Panc1 (cell line): ENCODE measurements around the gene TSPOAP1.

ENCODE experiments used
- POLR2AphosphoS5 ChIP-seq: IDR thresholded peaks from 2 replicates; pipeline ENCODE4 v1.6.1; 2012; ENCODE audit warnings: mild to moderate bottlenecking, low read depth, low read length, moderate library complexity
- TF ChIP-seq, protein P1 (sequence below): fragments of 450-650 bp; IDR thresholded peaks from 2 replicates; pipeline ENCODE4 v1.5.1; 2017; ENCODE audit warnings: mild to moderate bottlenecking
- TF ChIP-seq, protein P2 (sequence below), 2 experiments: IDR thresholded peaks; 2 replicates each; pipeline ENCODE4 v1.6.1; 2011 to 2012; ENCODE audit warnings: low read depth in 2 of 2, control low read depth in 1 of 2, low read length in 1 of 2, mild to moderate bottlenecking in 1 of 2, moderate library complexity in 1 of 2; ENCODE audit not compliant: insufficient read depth in 1 of 2

DNA sequence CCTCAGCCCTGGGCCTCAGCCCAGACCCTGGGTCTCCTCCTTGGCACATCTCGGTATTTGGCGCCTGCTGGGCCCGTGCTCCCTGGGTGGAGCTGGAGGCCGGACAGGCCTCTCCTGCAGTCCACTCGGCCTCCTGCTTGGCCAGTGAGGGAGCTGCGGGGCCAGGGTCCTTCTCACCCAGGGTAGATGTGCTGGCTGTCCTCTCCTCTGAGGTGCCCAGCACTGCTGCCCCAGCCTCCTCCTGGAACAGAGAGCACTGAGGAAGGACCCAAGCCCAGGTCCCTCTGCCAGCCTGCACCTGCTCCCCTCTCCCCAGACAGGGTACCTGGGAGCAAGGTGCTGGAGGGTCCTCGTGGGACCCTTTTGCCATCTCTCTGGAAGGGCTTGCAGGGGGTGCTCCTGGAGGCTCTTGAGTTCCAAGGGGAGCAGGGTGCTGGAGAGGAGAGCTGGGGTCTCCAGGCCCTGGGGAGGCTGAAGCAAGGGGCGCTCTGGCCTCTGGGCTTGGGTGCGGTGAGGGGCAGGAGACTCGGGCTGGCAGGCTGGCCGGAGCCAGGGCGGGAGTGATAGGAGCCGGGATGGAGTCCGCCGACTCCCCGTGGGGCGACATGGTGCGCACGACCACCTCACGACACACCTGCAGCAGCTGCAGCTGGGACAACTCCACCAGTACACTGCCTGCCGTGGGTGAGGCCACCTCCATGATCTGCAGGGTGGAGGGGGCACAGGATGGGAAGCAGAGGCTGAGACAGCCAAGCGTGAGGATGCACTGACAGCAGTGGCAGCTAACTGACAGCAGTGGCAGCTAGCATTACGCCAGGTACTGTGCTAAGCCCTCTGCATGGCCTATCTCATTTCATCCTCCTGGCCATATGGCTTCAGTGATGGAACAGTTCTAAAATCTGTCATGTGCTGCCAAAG, 17.8 kb downstream of the TSPOAP1 start:
- TF ChIP-seq, protein P1, sequence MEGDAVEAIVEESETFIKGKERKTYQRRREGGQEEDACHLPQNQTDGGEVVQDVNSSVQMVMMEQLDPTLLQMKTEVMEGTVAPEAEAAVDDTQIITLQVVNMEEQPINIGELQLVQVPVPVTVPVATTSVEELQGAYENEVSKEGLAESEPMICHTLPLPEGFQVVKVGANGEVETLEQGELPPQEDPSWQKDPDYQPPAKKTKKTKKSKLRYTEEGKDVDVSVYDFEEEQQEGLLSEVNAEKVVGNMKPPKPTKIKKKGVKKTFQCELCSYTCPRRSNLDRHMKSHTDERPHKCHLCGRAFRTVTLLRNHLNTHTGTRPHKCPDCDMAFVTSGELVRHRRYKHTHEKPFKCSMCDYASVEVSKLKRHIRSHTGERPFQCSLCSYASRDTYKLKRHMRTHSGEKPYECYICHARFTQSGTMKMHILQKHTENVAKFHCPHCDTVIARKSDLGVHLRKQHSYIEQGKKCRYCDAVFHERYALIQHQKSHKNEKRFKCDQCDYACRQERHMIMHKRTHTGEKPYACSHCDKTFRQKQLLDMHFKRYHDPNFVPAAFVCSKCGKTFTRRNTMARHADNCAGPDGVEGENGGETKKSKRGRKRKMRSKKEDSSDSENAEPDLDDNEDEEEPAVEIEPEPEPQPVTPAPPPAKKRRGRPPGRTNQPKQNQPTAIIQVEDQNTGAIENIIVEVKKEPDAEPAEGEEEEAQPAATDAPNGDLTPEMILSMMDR, result no peak
- TF ChIP-seq POLR2AphosphoS5, result no peak
- TF ChIP-seq, protein P2, sequence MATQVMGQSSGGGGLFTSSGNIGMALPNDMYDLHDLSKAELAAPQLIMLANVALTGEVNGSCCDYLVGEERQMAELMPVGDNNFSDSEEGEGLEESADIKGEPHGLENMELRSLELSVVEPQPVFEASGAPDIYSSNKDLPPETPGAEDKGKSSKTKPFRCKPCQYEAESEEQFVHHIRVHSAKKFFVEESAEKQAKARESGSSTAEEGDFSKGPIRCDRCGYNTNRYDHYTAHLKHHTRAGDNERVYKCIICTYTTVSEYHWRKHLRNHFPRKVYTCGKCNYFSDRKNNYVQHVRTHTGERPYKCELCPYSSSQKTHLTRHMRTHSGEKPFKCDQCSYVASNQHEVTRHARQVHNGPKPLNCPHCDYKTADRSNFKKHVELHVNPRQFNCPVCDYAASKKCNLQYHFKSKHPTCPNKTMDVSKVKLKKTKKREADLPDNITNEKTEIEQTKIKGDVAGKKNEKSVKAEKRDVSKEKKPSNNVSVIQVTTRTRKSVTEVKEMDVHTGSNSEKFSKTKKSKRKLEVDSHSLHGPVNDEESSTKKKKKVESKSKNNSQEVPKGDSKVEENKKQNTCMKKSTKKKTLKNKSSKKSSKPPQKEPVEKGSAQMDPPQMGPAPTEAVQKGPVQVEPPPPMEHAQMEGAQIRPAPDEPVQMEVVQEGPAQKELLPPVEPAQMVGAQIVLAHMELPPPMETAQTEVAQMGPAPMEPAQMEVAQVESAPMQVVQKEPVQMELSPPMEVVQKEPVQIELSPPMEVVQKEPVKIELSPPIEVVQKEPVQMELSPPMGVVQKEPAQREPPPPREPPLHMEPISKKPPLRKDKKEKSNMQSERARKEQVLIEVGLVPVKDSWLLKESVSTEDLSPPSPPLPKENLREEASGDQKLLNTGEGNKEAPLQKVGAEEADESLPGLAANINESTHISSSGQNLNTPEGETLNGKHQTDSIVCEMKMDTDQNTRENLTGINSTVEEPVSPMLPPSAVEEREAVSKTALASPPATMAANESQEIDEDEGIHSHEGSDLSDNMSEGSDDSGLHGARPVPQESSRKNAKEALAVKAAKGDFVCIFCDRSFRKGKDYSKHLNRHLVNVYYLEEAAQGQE (IDR thresholded peaks at IDR 0.05; ENCODE audit: insufficient read depth in 1 of 2, low read depth in 2 of 2, low read length in 1 of 2), result no peak; a peak in 1 of 4 replicates
